Muscle layer of colon (tissue), 2 donors: ENCODE measurements around the gene GSE1.

Experiments
- H3K27ac ChIP-seq: one replicate; pipeline ENCODE4 v1.7.0; 2013; ENCODE audit warnings: low read depth, mild to moderate bottlenecking, low read length, moderate library complexity
- H3K27me3 ChIP-seq, 2 donors: one replicate each; pipeline ENCODE4 v1.7.0; 2013; ENCODE audit warnings: low read length in 2 of 2, mild to moderate bottlenecking in 2 of 2; ENCODE audit not compliant: insufficient read depth in 2 of 2, control insufficient read depth in 1 of 2
- H3K36me3 ChIP-seq: one replicate; pipeline ENCODE4 v1.7.0; 2013; ENCODE audit warnings: mild to moderate bottlenecking, low read length; ENCODE audit not compliant: insufficient read depth
- H3K4me1 ChIP-seq: one replicate; pipeline ENCODE4 v1.7.0; 2013; ENCODE audit warnings: mild to moderate bottlenecking, low read length; ENCODE audit not compliant: insufficient read depth
- H3K4me3 ChIP-seq, 2 donors: one replicate each; pipeline ENCODE4 v1.7.0; 2013; ENCODE audit warnings: low read length in 2 of 2, low read depth in 1 of 2, mild to moderate bottlenecking in 1 of 2, moderate library complexity in 1 of 2
- H3K9ac ChIP-seq: one replicate; pipeline ENCODE4 v1.7.0; 2013; ENCODE audit warnings: low read length
- H3K9me3 ChIP-seq: one replicate; pipeline ENCODE4 v1.7.0; 2013; ENCODE audit warnings: mild to moderate bottlenecking, low read length
- donor health status: abdominal sarcoma.
- donor health status: Adenocarcinoma of cecum.

GSE1 gene

DNA sequence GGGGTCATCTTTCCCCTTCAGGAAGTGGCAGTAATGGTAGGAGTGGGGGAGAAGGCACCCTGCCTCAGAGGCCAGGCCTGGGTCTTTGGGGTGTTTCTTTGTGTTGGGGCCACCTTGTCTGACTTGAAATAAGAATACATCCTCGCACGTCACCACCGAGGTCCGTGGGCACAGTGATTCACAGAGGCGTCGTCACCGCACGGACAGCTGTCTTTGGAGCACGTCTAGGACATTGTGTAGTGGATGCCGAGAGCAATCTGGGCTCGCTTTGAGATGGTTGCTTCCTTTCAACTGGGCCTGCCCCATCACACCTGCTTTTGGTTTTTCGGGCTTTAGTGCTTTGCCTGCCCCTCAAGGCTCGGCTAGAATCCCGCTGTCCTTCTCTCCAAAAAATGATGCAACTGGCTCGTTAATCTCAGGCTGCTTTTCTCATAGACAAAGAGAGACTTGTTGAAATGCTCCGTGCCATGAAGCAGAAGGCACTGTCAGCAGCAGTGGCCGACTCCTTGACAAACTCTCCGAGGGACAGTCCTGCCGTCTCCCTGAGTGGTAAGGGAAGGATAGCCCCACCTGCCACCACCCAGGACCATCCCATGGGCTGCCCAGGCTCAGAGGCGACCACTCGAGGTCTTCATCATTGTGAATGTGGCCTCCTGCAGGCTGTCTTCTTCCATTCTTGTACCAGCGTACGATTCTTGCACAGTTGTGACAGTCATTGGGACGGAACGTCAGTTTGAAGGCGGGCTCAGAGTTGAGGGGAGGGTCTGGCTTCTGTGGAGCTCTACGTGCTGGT lies 51.7 kb downstream of the GSE1 start:
- Histone ChIP-seq H3K4me3 (no peak overlapping the region), H3K9me3 (no peaks in the 10 kb centered on the region), H3K9ac (no peak overlapping the region), H3K27ac (no peak overlapping the region), H3K27me3 (no peaks in the 10 kb centered on the region), H3K36me3 (peaks cover 82% of the 10 kb centered on the region), H3K4me1 (peaks cover 10% of the 10 kb centered on the region)

DNA sequence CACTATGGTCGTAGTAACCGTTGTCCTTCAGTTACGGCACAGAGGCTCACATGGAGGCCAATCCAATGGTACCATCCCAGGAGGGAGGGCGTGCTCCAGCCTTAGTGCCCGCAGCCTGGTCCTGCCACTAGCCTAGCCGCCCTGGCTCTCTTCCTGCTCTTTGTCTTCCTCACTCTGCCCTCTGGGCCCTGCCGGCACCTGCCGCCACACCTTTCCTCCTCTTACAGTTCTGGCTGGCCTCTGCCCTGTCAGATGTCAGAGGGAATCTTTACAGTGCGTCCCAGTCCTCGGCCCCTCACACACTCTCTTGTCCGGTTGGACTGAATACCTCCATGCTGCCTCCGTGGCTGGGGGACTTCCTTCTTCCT lies 52.2 kb downstream of the GSE1 start:
- H3K36me3 ChIP-seq: peaks cover 88% of the 10 kb centered on the region
- H3K9me3 ChIP-seq: no peaks in the 10 kb centered on the region
- peaks cover 10% of the 10 kb centered on the region for H3K4me1 ChIP-seq
- no peak overlapping the region for H3K27ac ChIP-seq
- H3K9ac ChIP-seq: no peak overlapping the region
- H3K4me3 ChIP-seq: no peak overlapping the region
- no peaks in the 10 kb centered on the region for H3K27me3 ChIP-seq

DNA sequence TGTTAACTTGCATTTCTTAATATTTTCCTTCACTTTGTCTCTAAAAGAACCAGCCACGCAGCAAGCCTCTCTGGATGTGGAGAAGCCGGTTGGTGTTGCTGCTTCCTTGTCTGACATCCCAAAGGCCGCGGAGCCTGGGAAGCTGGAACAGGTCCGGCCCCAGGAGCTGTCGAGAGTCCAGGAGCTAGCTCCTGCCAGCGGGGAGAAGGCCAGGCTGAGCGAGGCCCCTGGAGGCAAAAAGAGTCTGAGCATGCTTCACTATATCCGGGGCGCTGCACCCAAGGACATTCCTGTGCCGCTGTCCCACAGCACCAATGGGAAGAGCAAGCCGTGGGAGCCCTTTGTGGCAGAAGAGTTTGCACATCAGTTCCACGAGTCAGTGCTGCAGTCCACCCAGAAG lies 52.8 kb downstream of the GSE1 start:
- peaks cover 88% of the 10 kb centered on the region for H3K36me3 ChIP-seq
- no peaks in the 10 kb centered on the region for H3K27me3 ChIP-seq
- H3K9me3 ChIP-seq: no peaks in the 10 kb centered on the region

GRCh38 chr16:85667261-85667660 lies 54.1 kb downstream of the GSE1 start:
- Histone ChIP-seq H3K27me3 (no peaks in the 10 kb centered on the region), H3K27ac (no peak overlapping the region), H3K4me1 (peaks cover 10% of the 10 kb centered on the region), H3K9me3 (no peaks in the 10 kb centered on the region), H3K4me3 (no peak overlapping the region), H3K9ac (no peak overlapping the region), H3K36me3 (peaks cover 92% of the 10 kb centered on the region)

More for the DNA sequence above, 52.8 kb downstream of the GSE1 start:
- H3K9ac ChIP-seq: no peak overlapping the region
- no peak overlapping the region for H3K27ac ChIP-seq
- H3K4me3 ChIP-seq: no peak overlapping the region
- peaks cover 10% of the 10 kb centered on the region for H3K4me1 ChIP-seq

- Histone ChIP-seq H3K27me3 (no peaks in the 10 kb centered on the region), H3K4me3 (no peak overlapping the region), H3K36me3 (peaks cover 90% of the 10 kb centered on the region), H3K27ac (no peak overlapping the region), H3K9me3 (no peaks in the 10 kb centered on the region), H3K9ac (no peak overlapping the region), H3K4me1 (peaks cover 10% of the 10 kb centered on the region)
Measured at GRCh38 chr16:85667841-85668413, 54.8 kb downstream of the GSE1 start.

GRCh38 chr16:85668676-85669424 lies 55.7 kb downstream of the GSE1 start:
- H3K36me3 ChIP-seq: peaks cover 82% of the 10 kb centered on the region

DNA sequence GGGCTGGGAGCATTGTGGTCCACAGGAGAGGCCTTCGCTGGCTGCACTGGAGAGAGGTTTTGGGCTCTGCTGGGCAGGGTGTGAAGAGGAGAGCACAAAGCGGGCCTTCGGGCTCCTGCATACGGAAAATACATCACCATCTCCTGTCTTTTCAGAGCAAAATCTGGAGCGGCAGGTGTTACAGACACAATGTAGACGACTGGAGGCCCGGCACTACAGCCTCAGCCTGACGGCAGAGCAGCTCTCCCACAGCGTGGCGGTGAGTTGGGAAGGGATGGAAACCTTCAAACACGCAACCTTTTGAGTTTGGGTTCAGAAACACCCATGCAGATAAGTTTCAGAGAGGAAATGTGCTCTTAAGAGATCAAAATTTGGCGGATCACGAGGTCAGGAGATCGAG lies 57.7 kb downstream of the GSE1 start:
- H3K4me3 ChIP-seq: no peak overlapping the region
- no peaks in the 10 kb centered on the region for H3K27me3 ChIP-seq

More at GRCh38 chr16:85668676-85669424, 55.7 kb downstream of the GSE1 start:
- H3K27ac ChIP-seq: no peak overlapping the region
- H3K27me3 ChIP-seq: no peaks in the 10 kb centered on the region
- H3K9me3 ChIP-seq: no peaks in the 10 kb centered on the region
- no peak overlapping the region for H3K4me3 ChIP-seq
- H3K9ac ChIP-seq: no peak overlapping the region
- peaks cover 10% of the 10 kb centered on the region for H3K4me1 ChIP-seq

DNA sequence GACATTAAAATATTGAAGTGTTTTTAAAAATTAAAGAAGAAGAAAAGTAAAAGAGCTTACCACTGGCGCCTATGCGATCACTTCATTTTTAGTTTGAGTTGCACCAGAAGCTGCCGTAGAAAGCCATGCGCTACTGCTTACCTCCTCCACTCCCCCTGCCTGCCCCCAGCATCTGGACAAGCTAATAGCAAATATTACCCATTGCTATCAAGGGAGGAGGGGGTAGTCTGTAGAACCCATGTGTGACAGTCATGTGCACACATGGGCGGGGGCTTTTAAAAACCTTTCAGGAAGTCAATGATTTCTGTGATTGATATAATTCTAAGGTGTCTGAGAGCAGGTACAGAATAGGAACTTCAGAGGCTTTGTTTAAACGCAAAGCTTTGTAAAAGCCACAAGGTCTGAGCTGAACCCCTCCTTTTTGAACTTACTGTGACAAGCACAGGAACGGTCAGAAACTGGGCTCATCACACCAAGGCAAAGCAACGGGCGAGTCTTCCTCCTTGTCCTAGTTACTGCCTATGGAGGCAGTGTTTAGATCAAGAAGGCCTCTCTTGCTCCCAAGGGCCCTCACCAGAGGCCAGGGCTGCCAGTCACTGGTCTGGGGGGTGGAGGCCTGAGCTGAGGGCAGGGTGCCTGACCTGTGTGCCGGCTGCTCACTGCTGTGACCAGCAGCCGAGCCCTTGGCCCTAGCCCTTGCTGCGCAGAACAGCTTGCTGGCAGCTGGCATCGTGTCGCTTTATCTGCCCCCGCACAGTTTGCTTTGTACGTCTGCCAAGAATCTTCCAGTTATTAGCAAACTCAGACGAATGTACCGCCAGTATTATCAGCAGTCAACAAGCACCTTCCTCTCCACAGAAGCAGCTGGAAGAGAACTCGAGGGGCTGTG lies 60.7 kb downstream of the GSE1 start:
- Histone ChIP-seq H3K9ac (no peak overlapping the region), H3K4me3 (no peak overlapping the region), H3K27me3 (no peaks in the 10 kb centered on the region), H3K4me1 (peaks cover 7% of the 10 kb centered on the region), H3K27ac (peak overlapping the region; percentile 22), H3K36me3 (peaks cover 63% of the 10 kb centered on the region), H3K9me3 (no peaks in the 10 kb centered on the region)

More for the DNA sequence above, 57.7 kb downstream of the GSE1 start:
- Histone ChIP-seq H3K36me3 (peaks cover 79% of the 10 kb centered on the region), H3K27ac (no peak overlapping the region), H3K9me3 (no peaks in the 10 kb centered on the region), H3K4me1 (peaks cover 7% of the 10 kb centered on the region), H3K9ac (no peak overlapping the region)

GRCh38 chr16:85674418-85674755 lies 61.3 kb downstream of the GSE1 start:
- no peak overlapping the region for H3K27ac ChIP-seq
- H3K9me3 ChIP-seq: no peaks in the 10 kb centered on the region
- no peaks in the 10 kb centered on the region for H3K27me3 ChIP-seq
- H3K36me3 ChIP-seq: peaks cover 56% of the 10 kb centered on the region
- H3K9ac ChIP-seq: no peak overlapping the region
- H3K4me3 ChIP-seq: no peak overlapping the region
- H3K4me1 ChIP-seq: peaks cover 7% of the 10 kb centered on the region

- no peak overlapping the region for H3K4me3 ChIP-seq
- H3K27me3 ChIP-seq: no peaks in the 10 kb centered on the region
- no peak overlapping the region for H3K27ac ChIP-seq
- H3K9ac ChIP-seq: no peak overlapping the region
- no peaks in the 10 kb centered on the region for H3K9me3 ChIP-seq
- H3K4me1 ChIP-seq: peaks cover 7% of the 10 kb centered on the region
- peaks cover 52% of the 10 kb centered on the region for H3K36me3 ChIP-seq
Measured at GRCh38 chr16:85674828-85675227, 61.7 kb downstream of the GSE1 start.
